ACC112 (cell line): ENCODE results near the gene TRPC6.

Source experiments
- H2AFZ ChIP-seq: fragments of 200-600 bp; sonication (generic); one replicate; pipeline ENCODE4 v1.6.0; 2017; ENCODE audit warnings: antibody characterized with exemption, low read length; ENCODE audit not compliant: unreplicated experiment
- H3K27ac ChIP-seq: fragments of 200-600 bp; sonication (generic); 2 replicates; pipeline ENCODE4 v1.5.1; 2014; ENCODE audit warnings: low read depth, mild to moderate bottlenecking, antibody characterized with exemption, low read length, moderate library complexity
- H3K27me3 ChIP-seq: fragments of 200-600 bp; sonication (generic); 2 replicates; pipeline ENCODE4 v1.6.1; 2014; ENCODE audit warnings: mild to moderate bottlenecking, antibody characterized with exemption, low read length, moderate library complexity, mixed read lengths; ENCODE audit not compliant: insufficient read depth
- H3K36me3 ChIP-seq: fragments of 200-600 bp; sonication (generic); 2 replicates; pipeline ENCODE4 v1.6.1; 2016; ENCODE audit warnings: mild to moderate bottlenecking, antibody characterized with exemption, low read length, moderate library complexity, mixed read lengths; ENCODE audit not compliant: insufficient read depth
- H3K4me1 ChIP-seq: fragments of 200-600 bp; sonication (generic); one replicate; pipeline ENCODE4 v1.6.1; 2016; ENCODE audit warnings: low read length, mixed read lengths; ENCODE audit not compliant: insufficient read depth, unreplicated experiment, control insufficient read depth
- H3K4me3 ChIP-seq: fragments of 200-600 bp; sonication (generic); 2 replicates; pipeline ENCODE4 v1.5.1; 2014; ENCODE audit warnings: mild to moderate bottlenecking, low read depth, low read length
- H3K79me2 ChIP-seq: fragments of 200-600 bp; sonication (generic); one replicate; pipeline ENCODE4 v1.6.0; 2016; ENCODE audit warnings: low read length; ENCODE audit not compliant: control insufficient read depth, unreplicated experiment, insufficient read depth

Gene TRPC6

DNA sequence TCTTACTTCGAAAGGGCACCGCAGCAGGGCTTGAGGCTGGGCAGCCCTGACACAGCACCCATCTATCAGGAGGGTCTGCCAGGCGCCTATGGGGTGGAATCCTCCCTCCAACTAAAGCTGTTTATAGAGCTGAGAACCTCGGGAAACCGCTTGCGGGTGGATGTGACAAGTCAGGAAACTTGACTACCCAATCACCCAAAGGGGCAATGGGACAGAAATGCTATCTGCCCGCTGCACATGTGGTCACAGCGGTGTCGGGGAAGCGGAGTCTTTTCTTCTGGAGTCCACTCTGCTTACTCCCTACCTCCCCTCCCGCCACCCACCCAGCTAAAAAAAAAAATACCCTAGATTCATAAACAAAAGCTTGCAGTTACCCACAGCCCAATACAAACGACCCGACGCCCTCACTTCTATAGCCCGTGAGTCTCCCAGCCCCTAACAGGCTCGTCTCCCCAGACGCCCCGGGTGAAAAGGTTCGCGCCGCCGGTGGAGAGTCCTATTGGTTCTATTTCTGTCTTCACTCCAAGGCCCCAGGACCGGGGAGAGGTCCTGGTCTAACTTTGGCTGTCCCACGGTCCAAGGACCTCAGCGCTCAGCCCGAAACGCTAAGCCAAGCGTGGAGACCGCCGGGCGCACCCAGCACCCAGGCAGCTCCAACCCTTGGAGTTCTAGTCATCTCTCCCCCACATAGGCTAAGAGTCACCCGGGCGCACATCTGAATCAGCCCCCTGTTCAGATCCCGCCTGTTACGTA, 1.4 kb downstream of the TRPC6 start:
- H3K4me1 ChIP-seq = no peaks in the 10 kb centered on the region
- H2AFZ ChIP-seq = peak overlapping the region; percentile 36
- H3K4me3 ChIP-seq = peak overlapping the region; percentile 77

DNA sequence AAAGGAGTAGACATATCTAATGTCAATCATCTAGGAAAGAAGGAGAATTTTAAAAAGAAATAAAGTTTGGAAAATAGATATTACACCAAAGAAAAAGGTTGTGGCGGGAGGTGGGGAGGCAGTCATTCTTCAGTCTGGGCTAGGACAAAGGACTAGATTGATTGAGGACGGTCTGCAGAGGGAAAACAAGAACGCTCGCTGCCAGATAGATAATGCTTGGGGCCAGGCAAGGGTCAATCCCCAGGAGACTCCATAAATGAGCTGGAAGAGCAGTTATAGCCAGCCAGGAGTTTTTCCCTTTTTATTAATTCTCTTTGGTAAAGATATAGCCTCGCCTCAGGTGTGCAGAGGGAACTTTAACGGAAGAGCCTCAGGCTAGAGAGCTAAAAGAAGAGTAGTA, 6.3 kb downstream of the TRPC6 start:
- H3K4me1 ChIP-seq = no peaks in the 10 kb centered on the region
- H2AFZ ChIP-seq = no peak overlapping the region
- H3K27ac ChIP-seq = no peak overlapping the region
- H3K27me3 ChIP-seq = peaks cover 46% of the 10 kb centered on the region
- no peak overlapping the region for H3K4me3 ChIP-seq
- no peaks in the 10 kb centered on the region for H3K79me2 ChIP-seq
- H3K36me3 ChIP-seq = no peaks in the 10 kb centered on the region

More for the DNA sequence above, 1.4 kb downstream of the TRPC6 start:
- no peaks in the 10 kb centered on the region for H3K79me2 ChIP-seq
- no peaks in the 10 kb centered on the region for H3K36me3 ChIP-seq
- H3K27ac ChIP-seq = no peak overlapping the region
- peaks cover 56% of the 10 kb centered on the region for H3K27me3 ChIP-seq

DNA sequence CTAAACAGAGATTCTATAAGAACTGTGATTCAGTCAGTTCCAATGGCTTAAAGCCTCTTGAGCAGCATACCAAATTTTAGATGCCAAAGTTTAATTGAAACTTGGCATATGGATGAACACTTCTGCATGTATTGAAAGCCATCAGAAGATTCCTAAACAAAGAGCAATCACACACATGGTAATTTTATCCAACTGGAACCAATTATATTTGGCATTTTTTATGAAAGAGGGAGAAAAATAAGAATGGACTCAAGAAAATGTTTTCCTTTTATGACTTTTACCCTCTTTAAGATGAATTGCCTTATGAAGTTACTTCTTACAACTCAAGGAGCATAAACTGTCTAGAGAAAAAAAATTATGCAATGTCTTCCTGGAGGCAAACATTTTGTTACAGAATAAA, 7.4 kb downstream of the TRPC6 start:
- Histone ChIP-seq H3K4me1 (no peaks in the 10 kb centered on the region), H3K4me3 (no peak overlapping the region), H3K36me3 (no peaks in the 10 kb centered on the region), H3K27ac (no peak overlapping the region), H2AFZ (no peak overlapping the region), H3K79me2 (no peaks in the 10 kb centered on the region), H3K27me3 (peaks cover 36% of the 10 kb centered on the region)

DNA sequence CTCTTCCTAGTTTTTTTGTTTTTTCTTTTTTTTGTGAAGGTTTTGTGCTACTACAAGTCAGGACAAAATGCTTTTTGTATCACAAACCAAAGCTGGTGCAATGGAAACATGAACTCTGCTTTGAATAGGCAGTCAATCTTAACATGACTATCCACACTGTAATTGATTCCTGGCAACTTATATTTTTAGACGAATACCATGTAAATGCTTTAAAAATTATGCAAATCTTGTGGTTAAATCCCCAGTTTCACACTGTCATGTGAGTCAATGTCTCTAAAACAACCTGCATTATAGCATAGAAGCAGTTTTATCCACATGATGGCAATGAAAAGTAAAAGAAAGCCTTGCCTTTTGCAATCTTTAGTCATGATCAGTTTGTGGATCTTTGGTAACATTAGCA, 8.9 kb downstream of the TRPC6 start:
- Histone ChIP-seq H3K79me2 (no peaks in the 10 kb centered on the region), H3K27me3 (peaks cover 26% of the 10 kb centered on the region), H2AFZ (no peak overlapping the region), H3K4me3 (no peak overlapping the region), H3K4me1 (no peaks in the 10 kb centered on the region), H3K36me3 (no peaks in the 10 kb centered on the region), H3K27ac (no peak overlapping the region)

DNA sequence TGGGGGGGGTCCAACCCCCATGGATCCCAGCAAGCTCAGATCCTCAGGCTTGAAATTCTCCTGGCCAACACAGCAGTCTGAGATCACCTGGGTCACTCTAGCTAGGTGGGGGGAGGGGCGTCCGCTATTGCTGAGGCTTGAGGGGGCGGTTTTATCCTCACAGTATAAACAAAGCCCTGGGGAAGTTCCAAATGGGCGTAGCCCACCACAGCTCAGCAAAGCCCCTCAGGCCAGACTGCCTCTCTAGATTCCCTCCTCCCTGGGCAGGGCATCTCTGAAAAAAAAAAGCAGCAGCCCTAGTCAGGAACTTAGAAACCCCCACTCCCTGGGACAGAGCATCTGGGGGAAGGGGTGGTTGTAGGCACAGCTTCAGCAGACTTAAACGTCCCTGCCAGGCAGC, 16.7 kb downstream of the TRPC6 start:
- H3K79me2 ChIP-seq = no peaks in the 10 kb centered on the region
- H3K4me1 ChIP-seq = no peaks in the 10 kb centered on the region
- no peak overlapping the region for H3K4me3 ChIP-seq
- H2AFZ ChIP-seq = no peak overlapping the region
- no peaks in the 10 kb centered on the region for H3K36me3 ChIP-seq
- no peak overlapping the region for H3K27ac ChIP-seq
- H3K27me3 ChIP-seq = peaks cover 4% of the 10 kb centered on the region; the same call in 1 of the 2 replicates

DNA sequence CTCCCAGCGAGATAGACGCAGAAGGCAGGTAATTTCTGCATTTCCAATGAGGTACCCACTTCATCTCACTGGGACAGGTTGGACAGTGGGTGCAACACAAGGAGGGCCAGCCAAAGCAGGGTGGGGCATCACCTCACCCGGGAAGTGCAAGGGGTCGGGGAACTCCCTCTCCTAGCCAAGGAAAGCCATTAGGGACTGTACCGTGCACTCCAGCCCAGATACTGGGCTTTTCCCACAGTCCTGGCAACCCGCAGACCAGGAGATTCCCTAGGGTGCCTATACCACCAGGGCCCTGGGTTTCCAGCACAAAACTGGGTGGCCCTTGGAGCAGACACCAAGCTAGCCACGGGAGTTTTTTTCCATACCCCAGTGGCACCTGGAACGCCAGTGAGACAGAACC, 17.2 kb downstream of the TRPC6 start:
- H3K27me3 ChIP-seq = peaks cover 4% of the 10 kb centered on the region; the same call in 1 of the 2 replicates
- no peak overlapping the region for H2AFZ ChIP-seq
- no peaks in the 10 kb centered on the region for H3K4me1 ChIP-seq
- no peak overlapping the region for H3K27ac ChIP-seq
- H3K36me3 ChIP-seq = no peaks in the 10 kb centered on the region
- no peaks in the 10 kb centered on the region for H3K79me2 ChIP-seq
- H3K4me3 ChIP-seq = no peak overlapping the region

DNA sequence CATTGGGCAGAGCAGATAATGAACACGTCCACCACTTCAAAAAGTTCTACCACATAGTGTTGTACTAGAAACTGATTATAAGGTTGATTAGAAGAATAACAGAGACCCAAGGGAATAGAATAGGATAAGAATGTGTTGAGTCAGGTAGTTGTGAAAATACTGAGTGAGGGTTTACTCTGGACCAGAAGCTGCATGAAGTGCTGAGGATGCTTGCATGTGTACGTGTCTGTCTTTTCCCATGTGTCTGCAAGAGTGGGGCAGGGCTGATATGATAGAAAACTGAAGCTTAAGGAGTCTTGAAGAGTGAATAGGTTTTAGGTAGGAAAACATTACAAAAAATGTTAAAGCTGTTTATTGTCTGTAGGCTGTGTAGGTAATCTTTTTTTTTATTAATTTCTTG, 20.6 kb downstream of the TRPC6 start:
- Histone ChIP-seq H3K27me3 (peaks cover 4% of the 10 kb centered on the region; the same call in 1 of the 2 replicates), H3K79me2 (no peaks in the 10 kb centered on the region), H2AFZ (no peak overlapping the region), H3K4me1 (no peaks in the 10 kb centered on the region), H3K4me3 (no peak overlapping the region), H3K27ac (no peak overlapping the region), H3K36me3 (no peaks in the 10 kb centered on the region)

DNA sequence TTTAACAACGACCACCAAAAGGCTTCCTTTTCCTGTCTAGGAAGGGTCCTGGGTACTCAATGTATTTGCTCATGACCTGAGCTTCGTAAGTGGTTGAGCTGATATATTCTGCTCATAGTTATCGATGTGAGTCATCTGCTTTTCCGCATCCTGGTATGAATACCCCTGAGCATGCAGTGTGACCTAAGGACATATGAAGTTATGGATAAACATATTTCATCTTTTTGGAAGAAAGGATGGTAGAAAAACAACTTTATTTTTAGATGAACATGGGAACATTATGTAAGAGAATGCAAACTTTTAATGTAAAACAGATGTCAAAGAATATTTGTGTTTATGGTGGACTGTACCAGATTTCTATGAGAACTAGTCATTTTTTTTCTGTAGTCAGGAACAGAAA, 28.4 kb downstream of the TRPC6 start:
- Histone ChIP-seq H3K27me3 (no peaks in the 10 kb centered on the region), H3K27ac (peak overlapping the region; percentile 42), H3K79me2 (no peaks in the 10 kb centered on the region), H3K4me3 (no peak overlapping the region), H3K36me3 (no peaks in the 10 kb centered on the region), H2AFZ (no peak overlapping the region), H3K4me1 (peaks cover 11% of the 10 kb centered on the region)

DNA sequence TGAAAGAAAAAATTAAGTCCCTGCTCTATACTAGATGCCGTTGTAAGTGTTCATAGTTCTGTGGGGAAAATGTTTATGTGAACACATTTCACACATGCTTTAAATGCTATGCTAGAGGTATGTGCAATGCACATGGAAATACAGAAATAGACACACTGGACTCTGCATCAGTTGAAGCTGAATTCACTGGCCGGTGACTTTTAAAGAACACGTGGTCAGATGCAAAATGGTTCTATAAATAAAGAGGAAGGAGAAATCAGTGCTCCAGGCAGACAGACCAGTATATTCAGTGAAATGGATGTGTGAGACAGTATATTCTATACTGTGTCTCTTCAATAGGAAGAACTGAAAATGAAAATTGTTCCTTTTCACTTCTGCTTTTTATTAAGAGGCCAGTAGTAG, 29.9 kb downstream of the TRPC6 start:
- no peak overlapping the region for H3K4me3 ChIP-seq
- peaks cover 11% of the 10 kb centered on the region for H3K4me1 ChIP-seq
- no peaks in the 10 kb centered on the region for H3K27me3 ChIP-seq
- no peak overlapping the region for H2AFZ ChIP-seq
- H3K27ac ChIP-seq = no peak overlapping the region
- H3K79me2 ChIP-seq = no peaks in the 10 kb centered on the region
- no peaks in the 10 kb centered on the region for H3K36me3 ChIP-seq

DNA sequence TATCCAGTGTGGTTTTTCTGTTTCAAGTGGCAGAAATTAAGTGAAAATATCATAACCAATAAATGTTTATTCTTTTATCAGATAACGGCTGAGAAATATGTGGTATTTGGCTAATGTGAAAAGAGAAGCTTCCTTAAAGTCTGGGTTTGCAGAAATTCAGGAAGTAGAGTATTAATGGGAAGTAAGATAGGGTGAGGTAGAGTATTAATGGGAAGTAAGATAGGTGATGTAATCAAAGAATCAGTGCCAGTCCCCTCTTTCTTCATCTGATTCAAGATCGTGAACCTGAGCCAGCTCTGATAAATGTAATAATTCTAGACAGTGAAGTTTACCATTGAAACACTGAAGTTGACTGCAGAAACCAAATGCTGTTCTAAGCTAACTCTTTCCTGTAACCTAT, 30.9 kb downstream of the TRPC6 start:
- Histone ChIP-seq H3K4me3 (no peak overlapping the region), H3K27me3 (no peaks in the 10 kb centered on the region), H3K4me1 (peaks cover 11% of the 10 kb centered on the region), H3K27ac (no peak overlapping the region), H3K79me2 (no peaks in the 10 kb centered on the region), H2AFZ (no peak overlapping the region), H3K36me3 (no peaks in the 10 kb centered on the region)

DNA sequence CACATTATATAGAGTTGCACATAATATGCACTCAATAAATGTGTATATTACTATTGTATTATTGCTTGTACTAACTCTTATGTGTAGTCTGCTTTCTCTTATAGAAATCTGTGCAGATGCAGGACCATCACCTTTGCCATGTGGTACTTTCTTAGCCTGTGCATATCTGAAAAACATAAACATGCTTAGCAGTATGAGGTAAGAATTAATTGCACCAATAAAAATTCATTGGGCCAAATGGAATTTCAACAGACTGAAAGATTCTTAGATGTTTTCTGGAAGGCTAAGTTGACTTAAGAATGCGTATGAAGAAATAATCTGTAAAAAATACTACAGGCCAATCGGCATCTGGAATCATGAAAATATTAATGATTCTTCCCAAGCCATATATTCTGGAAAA, 55.3 kb downstream of the TRPC6 start:
- no peak overlapping the region for H3K27ac ChIP-seq
- H3K4me3 ChIP-seq = no peak overlapping the region
- no peaks in the 10 kb centered on the region for H3K79me2 ChIP-seq
- no peaks in the 10 kb centered on the region for H3K4me1 ChIP-seq
- no peaks in the 10 kb centered on the region for H3K36me3 ChIP-seq
- no peaks in the 10 kb centered on the region for H3K27me3 ChIP-seq
- H2AFZ ChIP-seq = no peak overlapping the region
